VCaP (cell line): ENCODE data around the gene JCAD.

ENCODE experiments used
- H3K27ac ChIP-seq: fragments of 450-650 bp; 2 replicates; pipeline ENCODE4 v1.5.1; 2017
- CTCF ChIP-seq: fragments of 450-650 bp; conservative IDR thresholded peaks from 2 replicates; pipeline ENCODE4 v1.5.1; 2017; ENCODE audit warnings: mild to moderate bottlenecking, moderate library complexity

The JCAD gene

GRCh38 chr10:29968585-29968984 is 90.8 kb downstream of the JCAD start:
- TF ChIP-seq CTCF = no peak
- peak overlapping the region; percentile 63 for H3K27ac ChIP-seq

GRCh38 chr10:29966269-29966668 is 93.1 kb downstream of the JCAD start:
- no peak for TF ChIP-seq CTCF
- no peak overlapping the region for H3K27ac ChIP-seq
